Upper lobe of left lung (tissue), 6 donors: Measurements from ENCODE around the gene ATP2A3. TPM values are rescaled to one million over a fixed set of nuclear protein-coding genes. Genes with fewer than 3 reads are reported as not detected.

Experiments used
- ATAC-seq, 2 donors: fragments of 200-7000 bp; cut with Tn5 transposase; one replicate each; pipeline ENCODE4 v1.9.1; 2022; ENCODE audit warnings: mild to moderate bottlenecking in 2 of 2, moderate library complexity in 2 of 2; ENCODE audit not compliant: low FRiP score in 2 of 2
- DNase-seq, 2 donors: peaks; one replicate each; pipeline ENCODE4 v3.0.0-alpha.2; 2019 to 2020
- H3K27ac ChIP-seq, 4 donors: fragments of 200-600 bp; sonication (generic); one replicate each; pipeline ENCODE4 v1.5.1; 2016 to 2019
- H3K27me3 ChIP-seq, 4 donors: fragments of 200-600 bp; sonication (generic); one replicate each; pipeline ENCODE4 v1.5.1; 2017 to 2019
- H3K36me3 ChIP-seq, 4 donors: fragments of 200-600 bp; sonication (generic); one replicate each; pipeline ENCODE4 v1.5.1; 2016 to 2019
- H3K4me1 ChIP-seq, 4 donors: fragments of 200-600 bp; sonication (generic); one replicate each; pipeline ENCODE4 v1.5.1; 2018 to 2019
- H3K4me3 ChIP-seq, 4 donors: fragments of 200-600 bp; sonication (generic); one replicate each; pipeline ENCODE4 v1.5.1; 2017 to 2019; ENCODE audit warnings: mild to moderate bottlenecking in 2 of 4, moderate library complexity in 1 of 4
- H3K9me3 ChIP-seq, 4 donors: fragments of 200-600 bp; sonication (generic); one replicate each; pipeline ENCODE4 v1.5.1; 2018 to 2019
- CTCF ChIP-seq, 6 experiments: fragments of 450-650 bp in 4 of 6; fragments of 200-600 bp in 2 of 6; sonication (generic) in 2 of 6; IDR thresholded peaks; one replicate each; pipeline ENCODE4 v1.5.1; 2016 to 2019; ENCODE audit warnings: antibody characterized with exemption in 6 of 6
- EP300 ChIP-seq, 4 donors: sonication (generic); formaldehyde crosslinking; IDR thresholded peaks; one replicate each; pipeline ENCODE4 v1.5.1; 2017; ENCODE audit warnings: antibody characterized with exemption in 4 of 4, control low read depth in 2 of 4
- POLR2A ChIP-seq, 4 donors: fragments of 450-650 bp; IDR thresholded peaks; one replicate each; pipeline ENCODE4 v1.5.1; 2016 to 2017; ENCODE audit warnings: antibody characterized with exemption in 4 of 4, mild to moderate bottlenecking in 2 of 4
- POLR2AphosphoS5 ChIP-seq, 2 donors: sonication (generic); formaldehyde crosslinking; IDR thresholded peaks; one replicate each; pipeline ENCODE4 v1.5.1; 2017; ENCODE audit warnings: antibody characterized with exemption in 2 of 2
- WGBS, 2 donors: methylation state at CpG; one replicate each; pipeline ENCODE4 v1.1.5; 2017 to 2018; 5-methylcytosine and 5-hydroxymethylcytosine counted together
- total RNA-seq, 6 donors: library from RNA; depleted of rRNA in 4 of 6; stranded (reverse); fragments of >200 nt in 4 of 6; gene quantifications; one replicate each; pipeline versions ENCODE4 v1.1.0 to v1.2.1, GENCODE V29; 2016 to 2021
- donor health status: DM: no; HTN: no; CAD: no; lungs with moderate emphysema.
- donor health status: DM: no; HTN: yes; CAD: no; lungs with severe emphysema.

ATP2A3 gene
- total RNA-seq, 6 donors from 2014 or later = 27.9 to 82.8 (median 41.4) TPM

- no peak for ATAC-seq
- no peak overlapping the region for H3K27ac ChIP-seq
- no peaks in the 10 kb centered on the region for H3K27me3 ChIP-seq
- 91 to 93% methylated on average over 7 of the region's 7 CpGs for WGBS, 2 donors
- peaks cover 0 to 4% (median under 1%) of the 10 kb centered on the region in 4 donors for H3K4me1 ChIP-seq
- H3K4me3 ChIP-seq = no peak overlapping the region
- TF ChIP-seq EP300 (IDR thresholded peaks at IDR 0.05) (no peak), POLR2A (IDR thresholded peaks at IDR 0.05) (no peak), POLR2AphosphoS5 (IDR thresholded peaks at IDR 0.05) (no peak), CTCF (IDR thresholded peaks at IDR 0.05) (no peak)
- peaks cover 0 to 20% (median 4%) of the 10 kb centered on the region in 4 donors for H3K36me3 ChIP-seq
- H3K9me3 ChIP-seq = no peaks in the 10 kb centered on the region
- no peak for DNase-seq
These were observed 41.5 kb downstream of the ATP2A3 start for GRCh38 chr17:3922765-3923164.

DNA sequence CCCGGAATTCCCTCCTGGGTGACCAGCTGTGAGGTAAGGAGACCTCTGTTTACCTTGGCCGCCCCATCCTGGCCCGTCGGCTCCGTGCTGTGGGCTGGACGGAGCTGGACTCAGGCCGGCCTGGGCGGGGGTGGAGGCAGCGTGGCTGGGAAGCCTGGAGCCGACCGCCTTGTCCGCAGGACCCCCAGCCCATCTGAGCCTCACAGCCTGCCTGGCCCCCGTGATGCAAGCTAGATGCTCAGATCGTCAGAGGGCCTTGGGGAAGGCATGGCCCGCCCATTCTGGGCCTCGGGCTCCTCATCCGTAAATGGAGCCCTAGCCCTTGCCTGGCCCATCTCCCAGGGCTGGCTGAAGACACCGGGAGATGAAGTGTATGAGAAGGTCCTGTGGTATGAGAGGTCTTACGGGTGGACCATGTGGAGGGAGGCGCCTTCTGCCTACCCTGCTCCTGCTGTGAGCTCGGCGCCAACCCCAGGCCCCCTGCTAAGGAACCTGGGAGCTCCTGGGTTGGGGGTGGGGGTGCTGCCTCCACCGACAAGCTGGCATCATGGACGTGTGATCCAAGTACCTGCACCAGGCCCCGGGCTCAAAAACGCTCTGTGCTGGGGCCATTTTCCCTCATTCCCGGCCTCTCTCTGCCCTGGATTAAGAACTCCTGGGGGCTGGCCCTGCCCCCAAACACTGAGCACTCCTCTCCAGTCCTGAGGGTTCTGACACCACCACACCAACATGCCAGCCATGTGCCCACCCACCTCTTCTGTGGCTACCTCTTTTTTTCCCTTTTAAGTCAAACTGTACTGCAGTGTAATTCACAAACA is 42.5 kb downstream of the ATP2A3 start:
- no peak for ATAC-seq
- TF ChIP-seq POLR2AphosphoS5 (IDR thresholded peaks at IDR 0.05) = no peak
- Histone ChIP-seq H3K36me3 (peaks cover 0 to 12% (median 4%) of the 10 kb centered on the region in 4 donors), H3K9me3 (no peaks in the 10 kb centered on the region), H3K4me3 (no peak overlapping the region), H3K27me3 (no peaks in the 10 kb centered on the region), H3K27ac (no peak overlapping the region), H3K4me1 (peaks cover 8 to 14% (median 11%) of the 10 kb centered on the region in 4 donors)
- WGBS, 2 donors = 77 to 91% methylated on average over 16 to 25 of the region's 27 CpGs
- DNase-seq = no peak

DNA sequence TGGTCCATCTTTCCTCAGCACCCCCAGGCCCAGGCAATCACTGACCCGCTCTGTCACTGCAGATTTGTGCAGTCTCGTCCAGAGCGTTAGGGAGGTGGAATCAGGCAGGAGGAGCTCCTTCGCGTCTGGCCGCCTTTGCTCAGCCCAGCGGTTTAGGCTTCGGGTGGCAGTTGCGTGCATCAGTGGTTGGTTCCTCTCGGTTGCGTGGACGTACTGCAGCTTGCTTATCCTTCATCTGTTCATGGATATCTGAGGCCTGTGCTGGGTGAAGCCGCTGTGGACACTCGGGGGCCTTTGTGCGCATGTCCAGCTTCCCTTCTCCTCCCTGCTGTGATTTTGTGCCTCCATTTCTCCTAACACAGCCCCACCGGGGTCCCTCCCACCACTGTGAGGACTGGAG is 43.2 kb downstream of the ATP2A3 start:
- H3K4me3 ChIP-seq = no peak overlapping the region
- peaks cover 15 to 21% (median 18%) of the 10 kb centered on the region in 4 donors for H3K4me1 ChIP-seq
- H3K9me3 ChIP-seq = no peaks in the 10 kb centered on the region
- ATAC-seq (no peak), DNase-seq (no peak)
- no peak overlapping the region for H3K27ac ChIP-seq
- no peaks in the 10 kb centered on the region for H3K27me3 ChIP-seq
- WGBS, 2 donors = 80 to 87% methylated on average over 16 of the region's 16 CpGs
- H3K36me3 ChIP-seq = peaks cover 0 to 12% (median 4%) of the 10 kb centered on the region in 4 donors
- TF ChIP-seq CTCF (IDR thresholded peaks at IDR 0.05) (no peak), POLR2A (IDR thresholded peaks at IDR 0.05) (no peak), EP300 (IDR thresholded peaks at IDR 0.05) (no peak), POLR2AphosphoS5 (IDR thresholded peaks at IDR 0.05) (no peak)

GRCh38 chr17:3919123-3919624 is 45.1 kb downstream of the ATP2A3 start:
- peak overlapping the region in 2 of 4 donors; percentile 5 to 89 for H3K27ac ChIP-seq

More at GRCh38 chr17:3919123-3919624, 45.1 kb downstream of the ATP2A3 start:
- Histone ChIP-seq H3K9me3 (no peaks in the 10 kb centered on the region), H3K27me3 (no peaks in the 10 kb centered on the region), H3K4me1 (peaks cover 19 to 23% (median 21%) of the 10 kb centered on the region in 4 donors), H3K36me3 (peaks cover 0 to under 1% (median 0%) of the 10 kb centered on the region in 4 donors), H3K4me3 (no peak overlapping the region)
- WGBS, 2 donors = 68 to 87% methylated on average over 11 of the region's 22 CpGs
- DNase-seq (no peak), ATAC-seq (no peak)
- TF ChIP-seq EP300 (IDR thresholded peaks at IDR 0.05) = no peak
- no peak for TF ChIP-seq CTCF (IDR thresholded peaks at IDR 0.05)
- no peak for TF ChIP-seq POLR2A (IDR thresholded peaks at IDR 0.05)
- TF ChIP-seq POLR2AphosphoS5 (IDR thresholded peaks at IDR 0.05) = no peak
